H9 (cell line): ENCODE measurements around the gene ALOX5. TPM values are rescaled to one million over a fixed set of nuclear protein-coding genes. Genes with fewer than 3 reads are reported as not detected.

Experiments
- DNase-seq: peaks from one replicate; pipeline ENCODE4 v3.0.0-alpha.2; 2017
- H2AFZ ChIP-seq: one replicate; pipeline ENCODE4 v1.6.1; 2013; ENCODE audit warnings: mild to moderate bottlenecking, low read length, control low read depth, moderate library complexity
- H2AK5ac ChIP-seq: 2 replicates; pipeline ENCODE4 v1.6.1; 2013; ENCODE audit warnings: low read length, control low read depth, mixed read lengths; ENCODE audit not compliant: insufficient read length
- H2BK120ac ChIP-seq: one replicate; pipeline ENCODE4 v1.6.1; 2013; ENCODE audit warnings: low read depth, mild to moderate bottlenecking, low read length, control low read depth, inconsistent platforms; ENCODE audit not compliant: poor library complexity, severe bottlenecking
- H2BK12ac ChIP-seq: 2 replicates; pipeline ENCODE4 v1.6.1; 2013; ENCODE audit warnings: low read length, control low read depth, mixed read lengths, low read depth; ENCODE audit not compliant: insufficient read length
- H2BK15ac ChIP-seq: 2 replicates; pipeline ENCODE4 v1.6.1; 2013; ENCODE audit warnings: low read depth, low read length, control low read depth
- H2BK20ac ChIP-seq: one replicate; pipeline ENCODE4 v1.6.1; 2013; ENCODE audit warnings: low read depth, mild to moderate bottlenecking, low read length, control low read depth, inconsistent platforms; ENCODE audit not compliant: poor library complexity, severe bottlenecking
- H2BK5ac ChIP-seq: 2 replicates; pipeline ENCODE4 v1.6.1; 2013; ENCODE audit warnings: low read length, control low read depth, mixed read lengths; ENCODE audit not compliant: insufficient read length
- H3K14ac ChIP-seq: 2 replicates; pipeline ENCODE4 v1.6.1; 2013; ENCODE audit warnings: low read length, control low read depth; ENCODE audit not compliant: insufficient read depth
- H3K18ac ChIP-seq: 2 replicates; pipeline ENCODE4 v1.6.1; 2013; ENCODE audit warnings: low read depth, mild to moderate bottlenecking, mixed read lengths, low read length, control low read depth; ENCODE audit not compliant: insufficient read length
- H3K23ac ChIP-seq: 2 replicates; pipeline ENCODE4 v1.6.1; 2013; ENCODE audit warnings: low read length, control low read depth, mixed read lengths, low read depth; ENCODE audit not compliant: insufficient read length
- H3K23me2 ChIP-seq: 2 replicates; pipeline ENCODE4 v1.6.1; 2013; ENCODE audit warnings: low read depth, mild to moderate bottlenecking, mixed read lengths, low read length, control low read depth; ENCODE audit not compliant: insufficient read length, poor library complexity, severe bottlenecking
- H3K27ac ChIP-seq: 2 replicates; pipeline ENCODE4 v1.5.1; 2013; ENCODE audit warnings: low read length, control low read depth, mixed read lengths, low read depth; ENCODE audit not compliant: insufficient read length
- H3K27me3 ChIP-seq: 2 replicates; pipeline ENCODE4 v1.6.1; 2013; ENCODE audit warnings: low read length, control low read depth, inconsistent platforms; ENCODE audit not compliant: insufficient read depth
- H3K4ac ChIP-seq: 2 replicates; pipeline ENCODE4 v1.6.1; 2013; ENCODE audit warnings: low read depth, mild to moderate bottlenecking, control low read depth, inconsistent platforms, low read length, moderate library complexity
- H3K4me1 ChIP-seq: 2 replicates; pipeline ENCODE4 v1.6.1; 2013; ENCODE audit warnings: low read length, control low read depth, inconsistent platforms; ENCODE audit not compliant: insufficient read depth
- H3K4me2 ChIP-seq: 2 replicates; pipeline ENCODE4 v1.6.1; 2013; ENCODE audit warnings: low read length, control low read depth, mixed read lengths; ENCODE audit not compliant: insufficient read length, insufficient read depth
- H3K56ac ChIP-seq: 2 replicates; pipeline ENCODE4 v1.6.1; 2013; ENCODE audit warnings: low read depth, mild to moderate bottlenecking, mixed read lengths, low read length, control low read depth; ENCODE audit not compliant: insufficient read length
- H3K79me1 ChIP-seq: 2 replicates; pipeline ENCODE4 v1.6.1; 2013; ENCODE audit warnings: low read depth, mild to moderate bottlenecking, moderate library complexity, low read length, control low read depth, inconsistent platforms; ENCODE audit not compliant: insufficient read depth, poor library complexity, severe bottlenecking
- H3K79me2 ChIP-seq: 2 replicates; pipeline ENCODE4 v1.6.1; 2013; ENCODE audit warnings: low read length, control low read depth, inconsistent platforms; ENCODE audit not compliant: insufficient read depth
- H3K9ac ChIP-seq: 2 replicates; pipeline ENCODE4 v1.6.1; 2013; ENCODE audit warnings: low read length, control low read depth, mixed read lengths; ENCODE audit not compliant: insufficient read length; ENCODE audit errors: extremely low read depth
- H3K9me3 ChIP-seq: one replicate; pipeline ENCODE4 v1.6.1; 2013; ENCODE audit warnings: low read depth, low read length, inconsistent platforms; ENCODE audit not compliant: control insufficient read depth
- H3T11ph ChIP-seq: one replicate; pipeline ENCODE4 v1.6.1; 2013; ENCODE audit warnings: mild to moderate bottlenecking, low read length, control low read depth, inconsistent platforms
- H4K20me1 ChIP-seq: one replicate; pipeline ENCODE4 v1.6.1; 2013; ENCODE audit not compliant: control insufficient read depth, insufficient read length, insufficient read depth
- H4K5ac ChIP-seq: 2 replicates; pipeline ENCODE4 v1.6.1; 2013; ENCODE audit warnings: low read depth, mild to moderate bottlenecking, mixed read lengths, low read length, control low read depth; ENCODE audit not compliant: insufficient read length
- H4K8ac ChIP-seq: replicated peaks from 2 replicates; pipeline ENCODE4 v1.6.1; 2013; ENCODE audit warnings: low read length, control low read depth, mixed read lengths, low read depth; ENCODE audit not compliant: insufficient read length
- H4K91ac ChIP-seq: 2 replicates; pipeline ENCODE4 v1.6.1; 2013; ENCODE audit warnings: low read depth, mild to moderate bottlenecking, moderate library complexity, mixed read lengths, low read length, control low read depth; ENCODE audit not compliant: insufficient read length
- H3K27ac Mint-ChIP-seq, 3 experiments: 2 replicates in 2 of 3; 3 replicates in 1 of 3; pipeline ENCODE4 v1.8.0; 2020 to 2021; ENCODE audit warnings: mixed read lengths in 3 of 3, mild to moderate bottlenecking in 1 of 3, moderate library complexity in 1 of 3
- H3K27me3 Mint-ChIP-seq: 2 replicates; pipeline ENCODE4 v1.8.0; 2021; ENCODE audit warnings: low read depth, mild to moderate bottlenecking, moderate library complexity, mixed read lengths
- H3K36me3 Mint-ChIP-seq, 3 experiments: 2 replicates in 2 of 3; 3 replicates in 1 of 3; pipeline ENCODE4 v1.8.0; 2020 to 2021; ENCODE audit warnings: low read depth in 3 of 3, mixed read lengths in 3 of 3; ENCODE audit not compliant: insufficient read depth in 1 of 3
- H3K4me1 Mint-ChIP-seq, 2 experiments: 2 replicates each; pipeline ENCODE4 v1.8.0; 2020; ENCODE audit warnings: mixed read lengths in 2 of 2
- H3K4me3 Mint-ChIP-seq, 2 experiments: 2 replicates in 1 of 2; 3 replicates in 1 of 2; pipeline ENCODE4 v1.8.0; 2020 to 2021; ENCODE audit warnings: mild to moderate bottlenecking in 2 of 2, mixed read lengths in 2 of 2, moderate library complexity in 1 of 2
- H3K9me3 Mint-ChIP-seq, 2 experiments: 2 replicates in 1 of 2; 3 replicates in 1 of 2; pipeline ENCODE4 v1.8.0; 2020; ENCODE audit warnings: mild to moderate bottlenecking in 2 of 2, mixed read lengths in 2 of 2, moderate library complexity in 1 of 2
- WGBS: extraction: QIAGEN DNeasy Blood & Tissue Kit; methylation state at CpG from one replicate; pipeline ENCODE4 v1.1.7; 2013; ENCODE audit warnings: missing lambda C conversion rate, low lambda C conversion rate, mixed read lengths; ENCODE audit not compliant: insufficient read length; ENCODE audit errors: extremely low coverage; 5-methylcytosine and 5-hydroxymethylcytosine counted together
- total RNA-seq: library from RNA; stranded (reverse); gene quantifications from 2 replicates; pipeline ENCODE4 v1.2.1, GENCODE V29; 2021
- TF ChIP-seq, protein P1 (sequence below): fragments of 200-600 bp; sonication (generic); conservative IDR thresholded peaks from 3 replicates; pipeline ENCODE4 v1.8.0; 2021; ENCODE audit warnings: antibody characterized with exemption, mild to moderate bottlenecking

Gene ALOX5
- total RNA-seq, 1 experiment from 2014 or later = 3.7 TPM

GRCh38 chr10:45440511-45441062, 66.6 kb downstream of the ALOX5 start:
- H3K27me3 ChIP-seq = no peaks in the 10 kb centered on the region

More at GRCh38 chr10:45440511-45441062, 66.6 kb downstream of the ALOX5 start:
- no peaks in the 10 kb centered on the region for H3K4me1 ChIP-seq
- no peaks in the 10 kb centered on the region for H3K23me2 ChIP-seq
- H3K4me1 Mint-ChIP-seq = peaks cover 5 to 11% of the 10 kb centered on the region in 2 experiments; a peak in 3 of 4 replicates
- H3K18ac ChIP-seq = no peak overlapping the region
- H3K9me3 Mint-ChIP-seq = peaks cover 3 to 13% of the 10 kb centered on the region in 2 experiments; a peak in 4 of 5 replicates
- H3K27ac ChIP-seq = no peak overlapping the region
- H3K9me3 ChIP-seq = no peaks in the 10 kb centered on the region
- TF ChIP-seq, protein P1, sequence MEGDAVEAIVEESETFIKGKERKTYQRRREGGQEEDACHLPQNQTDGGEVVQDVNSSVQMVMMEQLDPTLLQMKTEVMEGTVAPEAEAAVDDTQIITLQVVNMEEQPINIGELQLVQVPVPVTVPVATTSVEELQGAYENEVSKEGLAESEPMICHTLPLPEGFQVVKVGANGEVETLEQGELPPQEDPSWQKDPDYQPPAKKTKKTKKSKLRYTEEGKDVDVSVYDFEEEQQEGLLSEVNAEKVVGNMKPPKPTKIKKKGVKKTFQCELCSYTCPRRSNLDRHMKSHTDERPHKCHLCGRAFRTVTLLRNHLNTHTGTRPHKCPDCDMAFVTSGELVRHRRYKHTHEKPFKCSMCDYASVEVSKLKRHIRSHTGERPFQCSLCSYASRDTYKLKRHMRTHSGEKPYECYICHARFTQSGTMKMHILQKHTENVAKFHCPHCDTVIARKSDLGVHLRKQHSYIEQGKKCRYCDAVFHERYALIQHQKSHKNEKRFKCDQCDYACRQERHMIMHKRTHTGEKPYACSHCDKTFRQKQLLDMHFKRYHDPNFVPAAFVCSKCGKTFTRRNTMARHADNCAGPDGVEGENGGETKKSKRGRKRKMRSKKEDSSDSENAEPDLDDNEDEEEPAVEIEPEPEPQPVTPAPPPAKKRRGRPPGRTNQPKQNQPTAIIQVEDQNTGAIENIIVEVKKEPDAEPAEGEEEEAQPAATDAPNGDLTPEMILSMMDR = no peak
- no peaks in the 10 kb centered on the region for H3K27me3 Mint-ChIP-seq
- WGBS = no CpG with 5 or more reads among the region's 13 CpGs
- no peak overlapping the region for H3K9ac ChIP-seq
- no peaks in the 10 kb centered on the region for H3K79me1 ChIP-seq
- H2BK20ac ChIP-seq = no peak overlapping the region
- H4K20me1 ChIP-seq = no peaks in the 10 kb centered on the region
- H3T11ph ChIP-seq = no peak overlapping the region
- no peak overlapping the region for H2AFZ ChIP-seq
- no peak overlapping the region for H3K4me3 Mint-ChIP-seq
- H4K5ac ChIP-seq = no peak overlapping the region
- no peak overlapping the region for H2BK15ac ChIP-seq
- H2BK120ac ChIP-seq = no peak overlapping the region
- no peak overlapping the region for H4K91ac ChIP-seq
- H3K23ac ChIP-seq = no peak overlapping the region
- H3K27ac Mint-ChIP-seq = no peak overlapping the region; a peak in 1 of 7 replicates
- no peak overlapping the region for H4K8ac ChIP-seq
- H2AK5ac ChIP-seq = no peak overlapping the region
- no peak overlapping the region for H3K4me2 ChIP-seq
- H3K4ac ChIP-seq = no peak overlapping the region
- DNase-seq = no peak
- no peak overlapping the region for H2BK12ac ChIP-seq
- no peak overlapping the region for H2BK5ac ChIP-seq
- H3K56ac ChIP-seq = no peak overlapping the region
- H3K79me2 ChIP-seq = no peaks in the 10 kb centered on the region
- no peak overlapping the region; the same call in 1 of the 2 replicates for H3K14ac ChIP-seq
- H3K36me3 Mint-ChIP-seq = peaks cover 0 to 8% (median 3%) of the 10 kb centered on the region in 3 experiments; a peak in 1 of 7 replicates
